K562 (cell line): ENCODE measurements around the gene ARHGEF17. TPM values are rescaled to one million over a fixed set of nuclear protein-coding genes. Genes with fewer than 3 reads are reported as not detected.
A peak's percentile ranks its signal among the peaks of the same experiment; 100 is the strongest.

ENCODE experiments used
- ATAC-seq: fragments of 200-7000 bp; cut with Tn5 transposase; 3 replicates; pipeline ENCODE4 v1.9.1; 2020; ENCODE audit warnings: moderate library complexity
- BruUV-seq: library from RNA; stranded (reverse); fragments of 400-500 nt; replicated peaks from 2 replicates; lab custom pipeline; 2021; lab: Mats Ljungman, UMichigan
- CTCF ChIA-PET: fragments of 300-600 bp; formaldehyde crosslinking; extraction: SDS; loops from one replicate; lab custom pipeline; 2021; ENCODE audit warnings: low intra/inter-chr PET ratio; lab: Yijun Ruan, JAX
- POLR2A ChIA-PET: fragments of 300-600, 350-650 bp; sonication (Branson Sonifier 250); formaldehyde crosslinking; extraction: SDS; loops from one replicate; lab custom pipeline; 2021; ENCODE audit warnings: antibody characterized with exemption, inconsistent platforms; lab: Yijun Ruan, JAX
- DNase-seq, 4 experiments: peaks; one replicate each; pipeline versions ENCODE4 v3.0.0 to v3.0.0-alpha.2; 2011 to 2018; ENCODE audit warnings: low spot score in 3 of 4, mixed read lengths in 3 of 4; ENCODE audit errors: extremely low read depth in 1 of 4
- FAIRE-seq: peaks from 2 replicates; lab custom pipeline; 2011; peaks lifted over from hg19 to GRCh38; lab: Jason Lieb, UNC
- H2AFZ ChIP-seq: 2 replicates; pipeline ENCODE4 v1.6.0; 2011; ENCODE audit warnings: low read depth, low read length, control low read depth, inconsistent platforms
- H3K27ac ChIP-seq: fragments of 200-600 bp; 3 replicates; pipeline ENCODE4 v1.8.0; 2011; ENCODE audit warnings: low read depth, mild to moderate bottlenecking, control low read depth, inconsistent platforms, low read length, moderate library complexity, mixed read lengths; ENCODE audit errors: extremely low read depth
- H3K27me3 ChIP-seq, 2 experiments: fragments of 300-600 bp in 1 of 2; 2 replicates in 1 of 2; 3 replicates in 1 of 2; pipeline versions ENCODE4 v1.6.0 to v1.8.0; 2011; ENCODE audit warnings: inconsistent platforms in 2 of 2, low read length in 2 of 2, mild to moderate bottlenecking in 1 of 2, mixed read lengths in 1 of 2, moderate library complexity in 1 of 2; ENCODE audit not compliant: control insufficient read depth in 2 of 2, insufficient read depth in 2 of 2
- H3K36me3 ChIP-seq: fragments of 300-600 bp; 3 replicates; pipeline ENCODE4 v1.8.0; 2011; ENCODE audit warnings: mild to moderate bottlenecking, low read length, inconsistent platforms; ENCODE audit not compliant: control insufficient read depth, insufficient read depth
- H3K4me1 ChIP-seq, 2 experiments: fragments of 200-600 bp in 1 of 2; replicated peaks in 1 of 2; 2 replicates in 1 of 2; 3 replicates in 1 of 2; pipeline versions ENCODE4 v1.5.1 to v1.8.0; 2011; ENCODE audit warnings: inconsistent platforms in 2 of 2, low read length in 2 of 2, mild to moderate bottlenecking in 1 of 2, mixed read lengths in 1 of 2, moderate library complexity in 1 of 2; ENCODE audit not compliant: control insufficient read depth in 2 of 2, insufficient read depth in 2 of 2
- H3K4me2 ChIP-seq: 2 replicates; pipeline ENCODE4 v1.6.1; 2011; ENCODE audit warnings: low read length, control low read depth, inconsistent platforms, mixed read lengths; ENCODE audit not compliant: insufficient read depth
- H3K4me3 ChIP-seq: fragments of 200-600 bp; sonication (generic), shearing (Covaris generic); 2 replicates; pipeline ENCODE4 v1.5.1; 2016; ENCODE audit warnings: control low read depth, inconsistent platforms
- H3K79me2 ChIP-seq: fragments of 200-600 bp; 3 replicates; pipeline ENCODE4 v1.8.0; 2011; ENCODE audit warnings: low read length, inconsistent platforms; ENCODE audit not compliant: control insufficient read depth, insufficient read depth
- H3K9ac ChIP-seq, 2 experiments: 2 replicates each; pipeline versions ENCODE4 v1.6.0 to v1.6.1; 2011; ENCODE audit warnings: low read depth in 2 of 2, low read length in 2 of 2, control low read depth in 1 of 2, inconsistent platforms in 1 of 2, mild to moderate bottlenecking in 1 of 2, mixed read lengths in 1 of 2; ENCODE audit not compliant: insufficient read depth in 1 of 2
- H3K9me1 ChIP-seq: one replicate; pipeline ENCODE4 v1.6.0; 2011; ENCODE audit warnings: inconsistent platforms, mild to moderate bottlenecking, low read length, moderate library complexity; ENCODE audit not compliant: control insufficient read depth, insufficient read depth
- H3K9me3 ChIP-seq: replicated peaks from 2 replicates; pipeline ENCODE4 v1.5.1; 2011; ENCODE audit warnings: low read depth, low read length, inconsistent platforms; ENCODE audit not compliant: control insufficient read depth, insufficient read depth
- H4K20me1 ChIP-seq: replicated peaks from 2 replicates; pipeline ENCODE4 v1.6.1; 2011; ENCODE audit warnings: low read length, inconsistent platforms, mixed read lengths; ENCODE audit not compliant: control insufficient read depth, insufficient read depth
- CREM ChIP-seq: IDR thresholded peaks from 2 replicates; pipeline ENCODE4 v1.6.1; 2014; ENCODE audit warnings: antibody characterized with exemption, low read depth
- GTF2E2 ChIP-seq: fragments of 200-800 bp; sonication (Bioruptor generic); IDR thresholded peaks from 2 replicates; pipeline ENCODE4 v1.6.1; 2016; ENCODE audit warnings: missing genetic modification characterization, missing compliant biosample characterization
- IRF2 ChIP-seq: sonication (generic); formaldehyde crosslinking; IDR thresholded peaks from 2 replicates; pipeline ENCODE4 v1.8.1; 2022; ENCODE audit warnings: mild to moderate bottlenecking, missing genetic modification reagents
- JUNB ChIP-seq: fragments of 450-650 bp; formaldehyde crosslinking; conservative IDR thresholded peaks from 2 replicates; pipeline ENCODE4 v1.4.0; 2020; ENCODE audit warnings: mild to moderate bottlenecking
- POLR2A ChIP-seq: fragments of 450-650 bp; conservative IDR thresholded peaks from 2 replicates; pipeline ENCODE4 v1.6.1; 2016
- POLR2G ChIP-seq: fragments of 200-400 bp; formaldehyde crosslinking; IDR thresholded peaks from 2 replicates; pipeline ENCODE4 v1.6.1; 2017; ENCODE audit warnings: low read depth, mild to moderate bottlenecking, antibody characterized with exemption, low read length, moderate library complexity
- RAD21 ChIP-seq, 2 experiments: fragments of 250-450 bp in 1 of 2; fragments of 450-650 bp in 1 of 2; sonication (Bioruptor Pico) in 1 of 2; formaldehyde crosslinking in 1 of 2; IDR thresholded peaks in 1 of 2; conservative IDR thresholded peaks in 1 of 2; 2 replicates each; pipeline versions ENCODE4 v1.4.0 to v1.8.0; 2020 to 2022; ENCODE audit warnings: mild to moderate bottlenecking in 2 of 2, moderate library complexity in 1 of 2
- SLC30A9 ChIP-seq: fragments of 250-450 bp; sonication (Bioruptor Pico); IDR thresholded peaks from 2 replicates; pipeline ENCODE4 v1.8.0; 2022; ENCODE audit warnings: mild to moderate bottlenecking, moderate library complexity
- TRIM28 ChIP-seq: fragments of 450-650 bp; IDR thresholded peaks from 2 replicates; pipeline ENCODE4 v1.6.1; 2017
- ZNF699 ChIP-seq: fragments of 250-450 bp; sonication (Bioruptor Pico); IDR thresholded peaks from 2 replicates; pipeline ENCODE4 v1.8.0; 2021; ENCODE audit warnings: mild to moderate bottlenecking, moderate library complexity; ENCODE audit not compliant: insufficient replicate concordance
- ZNF785 ChIP-seq: fragments of 250-450 bp; sonication (Bioruptor Pico); IDR thresholded peaks from 2 replicates; pipeline ENCODE4 v1.4.0; 2020; ENCODE audit warnings: mild to moderate bottlenecking
- WGBS: fragments of 100-300 bp; shearing (Covaris generic); methylation state at CpG from one replicate; pipeline ENCODE4 v1.1.6; 2016; ENCODE audit warnings: low coverage, mixed read lengths; ENCODE audit not compliant: insufficient coverage; ENCODE audit errors: missing lambda C conversion rate; 5-methylcytosine and 5-hydroxymethylcytosine counted together
- in situ Hi-C: fragments of 300-500 bp; cut with MboI; formaldehyde crosslinking; loops from 4 replicates; pipeline ENCODE4 v1.15.0; 2018; ENCODE audit warnings: inconsistent platforms, mixed read lengths
- intact Hi-C: fragments of 100-400 bp; cut with micrococcal nuclease; formaldehyde crosslinking; loops from 2 replicates; pipeline ENCODE4 v1.14.2; 2022
- polyA plus RNA-seq, 8 experiments: library from polyadenylated mRNA; depleted of rRNA in 4 of 8; stranded (reverse) in 5 of 8; unstranded in 3 of 8; fragments of >200 nt; fragmentation: Nextera tagmentation in 2 of 8; fragmentation: Illumina TruSeq in 1 of 8; extraction: Ambion mirVana in 2 of 8; extraction: Trizol in 1 of 8; gene quantifications; 2 replicates each; pipeline versions ENCODE4 v1.2.1 to v1.2.3, GENCODE V29; 2011 to 2014; ENCODE audit warnings: inconsistent platforms in 1 of 8, missing spikeins in 1 of 8
- total RNA-seq, 7 experiments: library from RNA; depleted of rRNA in 6 of 7; stranded (reverse); fragments of >200 nt in 6 of 7; fragmentation: Illumina TruSeq in 2 of 7; extraction: Trizol in 2 of 7; gene quantifications; 2 replicates each; pipeline versions ENCODE4 v1.2.1 to v1.2.3, GENCODE V29; 2011 to 2021; ENCODE audit warnings: low replicate concordance in 1 of 7
- TF ChIP-seq, protein P1 (sequence below): sonication (generic); IDR thresholded peaks from 2 replicates; pipeline ENCODE4 v1.6.1; 2016
- TF ChIP-seq, protein P2 (sequence below): fragments of 450-650 bp; IDR thresholded peaks from 2 replicates; pipeline ENCODE4 v1.6.1; 2016; ENCODE audit warnings: borderline replicate concordance

ARHGEF17 gene
- total and polyA plus RNA-seq, 9 of the 15 experiments (the other 6 are each of a cell fraction or from before 2014, with no cell fraction given): 0.04 to 0.68 (median 0.10) TPM; not detected in 2

DNA sequence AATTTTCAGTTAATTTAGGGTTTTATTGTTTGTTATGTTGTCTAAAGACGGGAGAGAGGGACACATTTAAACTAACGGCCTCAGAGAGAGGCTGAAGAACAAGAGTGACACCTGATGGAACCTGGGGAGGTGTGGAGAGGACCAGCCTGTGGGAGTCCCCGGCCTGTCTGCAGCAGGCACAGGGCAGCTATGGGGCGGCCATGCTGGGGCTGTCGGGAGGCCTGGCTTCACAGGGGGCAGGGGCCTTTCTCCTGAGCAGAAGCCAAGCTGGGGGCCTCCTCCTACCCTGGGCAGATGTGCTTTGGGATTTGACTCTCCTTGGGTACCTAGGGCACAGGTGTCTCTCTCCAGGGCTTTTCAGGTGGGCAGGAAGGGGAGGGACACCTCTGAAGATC is 90.1 kb downstream of the ARHGEF17 start:
- no peak for ATAC-seq
- WGBS: 79% methylated on average over 5 of the region's 5 CpGs
- H3K9me3 ChIP-seq: no peaks in the 10 kb centered on the region
- peak overlapping the region in 1 of 2 experiments; percentile 62; a peak in 1 of 4 replicates for H3K9ac ChIP-seq
- in situ Hi-C loops (no loop called here), intact Hi-C loops (no loop called here)
- H4K20me1 ChIP-seq: 0 out of 2 replicates have a peak, but pooled peaks cover 14% of the 10 kb centered on the region
- no TSS peak for BruUV-seq
- H3K27me3 ChIP-seq: no peaks in the 10 kb centered on the region
- POLR2A ChIA-PET: interaction anchor here (0.7 to 1.3 kb wide), 3 partner anchors 19 to 274 kb away, joined by 3 to 4 read pairs (median 3); no protein-coding TSS in a partner anchor
- FAIRE-seq: no peak
- no peaks in the 10 kb centered on the region for H3K79me2 ChIP-seq
- H3K4me1 ChIP-seq: peaks cover 8 to 27% of the 10 kb centered on the region in 2 experiments; a peak in 4 of 5 replicates
- DNase-seq: no peak
- H3K4me3 ChIP-seq: no peak overlapping the region
- CTCF ChIA-PET: no interaction called here
- no peaks in the 10 kb centered on the region for H3K9me1 ChIP-seq
- H3K36me3 ChIP-seq: peaks cover 41% of the 10 kb centered on the region; the same call in 2 of the 3 replicates
- no peak overlapping the region for H3K27ac ChIP-seq
- H2AFZ ChIP-seq: no peak overlapping the region
- H3K4me2 ChIP-seq: no peak overlapping the region
- TF ChIP-seq ZNF785 (CRISPR knock-in tag) (no peak), POLR2A (0 out of 2 replicates have a peak, but pooled peaks have one; percentile 5), POLR2G (peak; percentile 39; the same call in 1 of the 2 replicates)

DNA sequence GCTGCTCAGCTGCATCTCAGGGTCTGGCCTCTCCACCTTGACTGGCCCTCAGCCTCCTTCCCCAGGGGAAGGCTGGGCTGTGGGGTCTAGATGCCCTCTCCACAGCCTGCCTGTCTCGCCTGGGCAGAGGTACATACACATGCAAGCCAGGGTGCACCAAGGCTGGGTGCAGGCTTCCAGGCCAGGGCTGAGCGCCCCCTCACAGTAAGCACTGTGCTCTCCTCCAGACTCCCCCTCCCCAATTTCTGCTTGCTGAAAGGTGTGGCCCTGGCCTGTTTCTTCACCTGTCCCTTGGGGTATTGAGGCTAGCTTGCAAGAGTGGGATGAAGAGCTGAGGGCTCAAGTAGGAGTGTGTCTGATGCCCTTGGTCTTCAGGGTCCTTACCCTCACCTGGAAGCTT is 90.6 kb downstream of the ARHGEF17 start:
- in situ Hi-C loops: no loop called here
- H3K9ac ChIP-seq: peak overlapping the region in 1 of 2 experiments; percentile 56; a peak in 2 of 4 replicates
- H3K9me3 ChIP-seq: no peaks in the 10 kb centered on the region
- FAIRE-seq (no peak), DNase-seq (no peak), ATAC-seq (no peak)
- intact Hi-C loops: no loop called here
- H4K20me1 ChIP-seq: 0 out of 2 replicates have a peak, but pooled peaks cover 8% of the 10 kb centered on the region
- CTCF ChIA-PET: no interaction called here
- no peak overlapping the region for H3K27ac ChIP-seq
- no peak overlapping the region for H3K4me2 ChIP-seq
- BruUV-seq: no TSS peak
- H2AFZ ChIP-seq: no peak overlapping the region
- H3K27me3 ChIP-seq: no peaks in the 10 kb centered on the region
- H3K4me3 ChIP-seq: no peak overlapping the region
- H3K4me1 ChIP-seq: peaks cover 8 to 23% of the 10 kb centered on the region in 2 experiments; a peak in 4 of 5 replicates
- WGBS: 87% methylated on average over 2 of the region's 2 CpGs
- POLR2A ChIA-PET: interaction anchor here (0.7 to 1.6 kb wide), 6 partner anchors 8 to 273 kb away, joined by 3 to 6 read pairs (median 4); no protein-coding TSS in a partner anchor
- H3K36me3 ChIP-seq: peaks cover 37% of the 10 kb centered on the region; the same call in 2 of the 3 replicates
- no peaks in the 10 kb centered on the region for H3K9me1 ChIP-seq
- H3K79me2 ChIP-seq: no peaks in the 10 kb centered on the region
- TF ChIP-seq TRIM28 (no peak), ZNF699 (no peak), IRF2 (CRISPR knock-in tag) (no peak), CREM (no peak), RAD21 (CRISPR knock-in tag; conservative IDR thresholded peaks at IDR 0.05 in 1 of 2, IDR thresholded peaks at IDR 0.05 in 1 of 2) (no peak), GTF2E2 (no peak), SLC30A9 (CRISPR knock-in tag) (no peak), JUNB (no peak)
- TF ChIP-seq, protein P1, sequence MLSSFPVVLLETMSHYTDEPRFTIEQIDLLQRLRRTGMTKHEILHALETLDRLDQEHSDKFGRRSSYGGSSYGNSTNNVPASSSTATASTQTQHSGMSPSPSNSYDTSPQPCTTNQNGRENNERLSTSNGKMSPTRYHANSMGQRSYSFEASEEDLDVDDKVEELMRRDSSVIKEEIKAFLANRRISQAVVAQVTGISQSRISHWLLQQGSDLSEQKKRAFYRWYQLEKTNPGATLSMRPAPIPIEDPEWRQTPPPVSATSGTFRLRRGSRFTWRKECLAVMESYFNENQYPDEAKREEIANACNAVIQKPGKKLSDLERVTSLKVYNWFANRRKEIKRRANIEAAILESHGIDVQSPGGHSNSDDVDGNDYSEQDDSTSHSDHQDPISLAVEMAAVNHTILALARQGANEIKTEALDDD: no peak
- TF ChIP-seq, protein P2, sequence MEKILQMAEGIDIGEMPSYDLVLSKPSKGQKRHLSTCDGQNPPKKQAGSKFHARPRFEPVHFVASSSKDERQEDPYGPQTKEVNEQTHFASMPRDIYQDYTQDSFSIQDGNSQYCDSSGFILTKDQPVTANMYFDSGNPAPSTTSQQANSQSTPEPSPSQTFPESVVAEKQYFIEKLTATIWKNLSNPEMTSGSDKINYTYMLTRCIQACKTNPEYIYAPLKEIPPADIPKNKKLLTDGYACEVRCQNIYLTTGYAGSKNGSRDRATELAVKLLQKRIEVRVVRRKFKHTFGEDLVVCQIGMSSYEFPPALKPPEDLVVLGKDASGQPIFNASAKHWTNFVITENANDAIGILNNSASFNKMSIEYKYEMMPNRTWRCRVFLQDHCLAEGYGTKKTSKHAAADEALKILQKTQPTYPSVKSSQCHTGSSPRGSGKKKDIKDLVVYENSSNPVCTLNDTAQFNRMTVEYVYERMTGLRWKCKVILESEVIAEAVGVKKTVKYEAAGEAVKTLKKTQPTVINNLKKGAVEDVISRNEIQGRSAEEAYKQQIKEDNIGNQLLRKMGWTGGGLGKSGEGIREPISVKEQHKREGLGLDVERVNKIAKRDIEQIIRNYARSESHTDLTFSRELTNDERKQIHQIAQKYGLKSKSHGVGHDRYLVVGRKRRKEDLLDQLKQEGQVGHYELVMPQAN: no peak
